Esophagus muscularis mucosa (tissue), 3 donors: ENCODE measurements around the gene LHFPL5.

Experiments
- POLR2A ChIP-seq: fragments of 450-650 bp; IDR thresholded peaks from one replicate; pipeline ENCODE4 v1.6.1; 2017; ENCODE audit warnings: antibody characterized with exemption, moderate library complexity, mild to moderate bottlenecking, low read depth
- POLR2AphosphoS5 ChIP-seq, 2 donors: sonication (generic); formaldehyde crosslinking; IDR thresholded peaks; one replicate each; pipeline ENCODE4 v1.6.1; 2017; ENCODE audit warnings: antibody characterized with exemption in 2 of 2
- TF ChIP-seq, protein P1 (sequence below), 3 experiments: fragments of 200-600 bp in 2 of 3; fragments of 450-650 bp in 1 of 3; sonication (generic) in 2 of 3; IDR thresholded peaks; one replicate each; pipeline ENCODE4 v1.5.1; 2017 to 2019; ENCODE audit warnings: antibody characterized with exemption in 3 of 3, mild to moderate bottlenecking in 2 of 3, moderate library complexity in 1 of 3

DNA sequence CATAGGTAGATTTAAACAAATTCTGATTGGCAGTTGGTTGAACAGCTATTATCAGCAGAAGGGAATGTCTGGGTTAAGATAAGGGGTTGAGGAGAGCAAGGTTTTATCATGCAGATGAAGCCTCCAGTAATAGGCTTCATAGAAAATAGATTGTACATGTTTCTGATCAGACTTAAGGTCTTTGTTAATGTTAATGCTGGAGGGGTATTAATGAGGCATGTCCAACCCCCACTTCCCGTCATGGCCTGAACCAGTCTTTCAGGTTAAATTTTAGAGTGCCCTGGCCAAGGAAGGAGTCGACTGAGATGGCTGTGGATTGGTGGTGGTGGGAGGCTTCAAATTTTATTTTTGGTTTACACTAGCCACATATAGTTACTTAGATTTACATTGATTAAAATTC is 21.0 kb upstream of the LHFPL5 start:
- no peak for TF ChIP-seq POLR2A
- TF ChIP-seq, protein P1, sequence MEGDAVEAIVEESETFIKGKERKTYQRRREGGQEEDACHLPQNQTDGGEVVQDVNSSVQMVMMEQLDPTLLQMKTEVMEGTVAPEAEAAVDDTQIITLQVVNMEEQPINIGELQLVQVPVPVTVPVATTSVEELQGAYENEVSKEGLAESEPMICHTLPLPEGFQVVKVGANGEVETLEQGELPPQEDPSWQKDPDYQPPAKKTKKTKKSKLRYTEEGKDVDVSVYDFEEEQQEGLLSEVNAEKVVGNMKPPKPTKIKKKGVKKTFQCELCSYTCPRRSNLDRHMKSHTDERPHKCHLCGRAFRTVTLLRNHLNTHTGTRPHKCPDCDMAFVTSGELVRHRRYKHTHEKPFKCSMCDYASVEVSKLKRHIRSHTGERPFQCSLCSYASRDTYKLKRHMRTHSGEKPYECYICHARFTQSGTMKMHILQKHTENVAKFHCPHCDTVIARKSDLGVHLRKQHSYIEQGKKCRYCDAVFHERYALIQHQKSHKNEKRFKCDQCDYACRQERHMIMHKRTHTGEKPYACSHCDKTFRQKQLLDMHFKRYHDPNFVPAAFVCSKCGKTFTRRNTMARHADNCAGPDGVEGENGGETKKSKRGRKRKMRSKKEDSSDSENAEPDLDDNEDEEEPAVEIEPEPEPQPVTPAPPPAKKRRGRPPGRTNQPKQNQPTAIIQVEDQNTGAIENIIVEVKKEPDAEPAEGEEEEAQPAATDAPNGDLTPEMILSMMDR (IDR thresholded peaks at IDR 0.05), result no peak
- no peak for TF ChIP-seq POLR2AphosphoS5 (IDR thresholded peaks at IDR 0.05)
